ENCODE measurements around the gene DCTD. TPM values are rescaled to one million over a fixed set of nuclear protein-coding genes. Genes with fewer than 3 reads are reported as not detected.
A peak's percentile ranks its signal among the peaks of the same experiment; 100 is the strongest.

The DCTD gene
- total RNA-seq, 2 donors from 2014 or later: 41.8 to 65.8 TPM

DNA sequence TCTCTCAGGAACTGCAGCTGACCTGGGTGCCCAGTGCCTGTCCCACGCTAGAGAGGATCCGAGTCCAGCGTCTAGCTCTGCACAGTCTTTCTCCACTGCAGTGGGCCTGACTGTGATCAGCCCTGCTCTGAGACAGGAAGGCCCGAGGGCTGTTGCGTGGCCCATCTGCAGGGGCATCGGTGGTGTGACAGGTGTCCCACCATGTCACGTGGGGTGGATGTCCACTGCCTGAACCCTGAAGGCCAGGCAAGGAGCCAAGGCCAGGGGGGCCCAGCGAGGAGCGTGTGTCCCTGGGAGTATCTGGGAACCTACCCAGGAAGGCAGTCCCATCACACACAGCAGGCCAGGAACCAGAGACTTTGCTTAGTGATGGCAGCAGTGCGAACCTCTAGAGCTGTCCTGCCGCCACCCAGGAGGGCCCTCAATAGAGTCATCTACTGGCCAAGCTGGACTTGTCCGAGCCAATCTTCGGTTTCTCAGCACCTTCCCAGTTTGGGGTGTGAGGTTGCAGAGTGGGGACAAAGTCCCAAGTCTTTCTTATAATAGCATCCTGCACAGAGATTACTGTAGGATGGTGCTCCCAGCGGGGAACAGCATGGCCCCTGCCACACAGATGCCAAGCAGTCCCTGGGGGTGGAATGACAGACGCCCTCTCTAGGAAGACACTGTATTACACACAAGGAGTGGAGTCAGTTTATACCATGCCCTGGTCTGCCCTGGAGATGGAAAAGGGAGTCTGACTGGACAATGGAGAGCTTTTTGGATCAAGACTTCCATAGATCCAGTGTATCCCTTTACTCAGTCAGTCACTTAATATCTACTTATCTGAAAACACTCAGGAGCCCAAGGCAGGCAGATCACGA lies 38.3 kb downstream of the DCTD start:
- ATAC-seq: no peak
- DNase-seq: no peak
- intact Hi-C loops (cut with DNase I, micrococcal nuclease): no loop called here

DNA sequence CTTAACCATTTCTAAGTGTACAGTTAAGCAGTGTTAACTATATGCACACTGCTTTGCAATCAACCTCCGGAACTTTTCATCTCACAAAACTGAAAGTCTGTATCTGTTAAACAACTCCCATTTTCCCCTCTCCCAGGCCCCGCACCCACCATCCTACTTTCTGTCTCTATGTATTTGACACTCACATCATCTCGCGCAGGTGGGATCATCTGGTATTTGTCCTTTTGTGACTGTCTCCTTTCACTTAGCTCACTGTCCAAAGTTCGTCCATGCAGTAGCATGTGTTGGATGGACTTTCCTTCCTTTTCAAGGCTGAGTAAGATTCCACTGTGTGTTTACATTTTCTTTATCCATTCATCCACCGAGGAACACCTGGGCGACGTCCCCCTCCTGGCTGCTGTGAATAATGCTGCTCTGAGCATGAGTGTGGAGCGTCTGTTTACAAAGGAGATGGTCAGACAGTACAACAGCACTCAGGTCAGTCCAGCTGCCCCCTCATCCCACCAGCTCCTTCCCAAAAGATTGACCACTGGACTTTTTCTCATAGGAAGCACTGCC lies 39.8 kb downstream of the DCTD start:
- ATAC-seq (no peak), DNase-seq (no peak)
- intact Hi-C loops (cut with DNase I, micrococcal nuclease): no loop called here

DNA sequence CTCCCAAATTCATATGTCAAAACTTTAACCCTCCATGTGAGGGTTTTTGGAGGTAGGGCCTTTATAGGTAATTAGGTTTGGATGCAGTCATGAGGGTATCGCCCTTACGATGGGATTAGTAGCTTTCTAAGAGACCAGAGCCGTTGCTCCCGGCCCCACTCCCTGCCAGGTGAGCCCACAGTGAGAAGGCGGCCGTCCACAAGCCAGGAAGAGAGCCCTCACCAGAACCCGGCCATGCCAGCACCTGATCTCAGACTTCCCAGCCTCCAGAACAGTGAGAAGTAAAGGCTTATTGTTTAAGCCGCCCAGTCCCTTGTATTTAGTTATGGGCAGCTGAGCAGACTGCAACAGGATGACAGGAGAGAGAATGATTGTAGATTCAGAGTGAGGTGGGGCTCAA lies 40.8 kb downstream of the DCTD start:
- no peak for ATAC-seq
- DNase-seq: no peak
- intact Hi-C loops (cut with DNase I, micrococcal nuclease): no loop called here

DNA sequence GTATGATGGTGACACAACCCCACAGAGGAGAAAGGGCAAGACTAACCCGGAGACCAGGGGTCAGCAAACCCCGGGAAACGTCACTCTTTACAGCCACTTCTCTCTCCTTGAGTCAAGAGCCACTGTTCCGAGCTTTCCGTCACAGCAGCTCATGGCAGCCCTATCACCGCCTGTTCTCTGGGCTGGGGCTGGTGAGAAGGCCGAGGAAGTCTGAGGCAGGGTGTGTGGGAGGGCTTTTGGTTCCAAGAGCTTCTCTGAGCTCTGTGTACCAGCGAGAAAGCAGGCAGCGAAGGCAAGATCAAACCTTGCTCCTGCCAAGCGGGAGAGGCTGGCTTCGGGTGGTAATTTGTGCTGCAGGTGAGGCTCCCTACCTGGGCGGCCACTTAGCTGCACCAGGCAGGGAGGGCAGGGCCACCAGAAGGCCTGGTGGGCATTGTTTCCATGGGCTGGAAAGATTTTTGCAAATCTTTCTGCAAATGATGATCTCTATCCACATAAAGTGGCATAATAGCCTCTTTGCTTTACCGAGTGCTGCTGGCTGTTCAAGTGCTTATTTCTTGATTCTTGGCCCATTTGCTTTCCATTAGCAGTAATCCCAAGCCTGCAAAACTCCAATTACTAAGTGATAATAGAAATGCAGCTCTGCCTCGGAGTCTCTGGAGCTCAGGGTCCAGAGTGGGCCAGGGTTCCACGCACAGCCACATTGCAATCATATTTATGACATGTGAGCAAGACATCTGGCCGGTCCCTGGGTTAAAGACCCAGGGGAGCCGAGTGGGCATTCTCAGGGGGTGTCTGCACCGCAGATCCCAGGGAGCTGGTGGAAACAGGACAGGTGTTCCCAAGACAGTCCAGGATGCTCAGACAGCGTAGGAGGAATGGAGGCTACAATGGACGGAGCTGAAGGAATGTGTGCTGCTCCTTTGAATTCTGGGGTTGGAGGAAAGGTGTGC lies 41.5 kb downstream of the DCTD start:
- DNase-seq (no peak), ATAC-seq (no peak)

DNA sequence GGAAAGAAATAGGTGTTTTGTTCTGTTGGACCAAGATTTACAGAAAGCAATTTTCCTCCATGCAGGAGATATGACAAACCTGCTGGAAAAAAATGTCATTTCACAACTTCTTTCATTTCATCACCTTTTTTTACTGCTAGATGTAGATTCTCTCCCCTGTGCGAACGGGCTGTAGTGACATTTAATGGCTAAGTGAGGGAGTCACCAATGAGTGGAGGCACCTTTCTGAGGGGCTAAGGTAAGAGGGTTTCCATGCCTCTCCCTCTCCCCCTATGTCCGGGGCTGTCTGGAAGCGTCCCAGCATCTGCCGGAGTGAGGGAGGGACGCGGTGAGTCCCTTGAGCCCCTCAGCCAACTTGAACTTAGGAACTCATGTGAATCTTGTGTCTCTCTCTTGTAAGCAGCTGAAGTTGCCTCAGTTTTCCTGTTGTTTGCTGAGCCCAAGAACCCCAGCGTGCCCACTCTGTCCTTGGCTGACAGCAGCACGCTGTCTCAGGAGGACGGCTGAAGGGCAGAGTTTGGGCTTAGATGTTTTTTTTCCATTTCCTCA lies 42.3 kb downstream of the DCTD start:
- no peak for ATAC-seq
- no peak for DNase-seq
- intact Hi-C loops (cut with DNase I, micrococcal nuclease): no loop called here

More for the DNA sequence above, 41.5 kb downstream of the DCTD start:
- intact Hi-C loops (cut with DNase I, micrococcal nuclease): no loop called here

DNA sequence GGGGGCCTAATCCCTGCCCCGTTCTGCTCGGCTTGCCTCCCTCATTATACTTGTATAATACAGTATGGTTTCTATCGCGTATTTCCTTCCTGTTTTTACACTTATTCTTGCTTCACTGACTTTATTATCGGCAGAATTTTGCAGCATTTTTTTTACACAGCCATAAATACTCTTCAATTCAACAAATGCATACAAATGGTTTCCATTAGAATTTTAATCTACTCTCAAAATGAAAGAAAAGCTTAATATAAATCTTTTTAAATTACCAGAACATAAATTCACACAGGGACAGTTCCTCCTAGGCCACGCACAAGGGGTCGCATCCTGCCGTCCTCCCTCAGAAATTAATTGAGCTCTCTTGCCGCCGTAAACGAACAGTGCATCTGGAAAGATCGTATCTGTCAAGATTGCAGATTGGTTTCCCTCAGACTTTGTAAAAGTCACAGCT lies 42.9 kb downstream of the DCTD start:
- DNase-seq (no peak), ATAC-seq (no peak)
- intact Hi-C loops (cut with DNase I, micrococcal nuclease): no loop called here

DNA sequence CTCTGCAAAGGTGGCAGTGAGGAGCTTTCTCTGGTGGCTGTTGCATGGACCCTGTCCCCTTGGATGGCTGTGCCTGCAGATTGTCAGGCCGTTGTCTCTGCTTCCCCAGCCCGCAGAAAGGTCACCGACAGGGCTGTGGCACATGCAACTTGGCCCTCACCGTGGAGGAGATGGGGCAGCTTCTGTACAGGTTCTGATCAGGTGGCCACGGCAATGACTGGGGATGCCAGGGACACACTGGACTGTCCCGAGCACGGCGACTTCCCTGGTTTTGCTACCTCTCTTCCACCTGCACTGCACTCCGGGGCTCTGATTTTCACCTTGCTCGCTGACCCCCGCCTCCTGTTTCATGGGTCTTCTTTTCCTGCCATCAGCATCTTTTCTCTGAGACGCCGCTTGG lies 43.5 kb downstream of the DCTD start:
- no peak for DNase-seq
- ATAC-seq: no peak
- intact Hi-C loops (cut with DNase I, micrococcal nuclease): no loop called here

DNA sequence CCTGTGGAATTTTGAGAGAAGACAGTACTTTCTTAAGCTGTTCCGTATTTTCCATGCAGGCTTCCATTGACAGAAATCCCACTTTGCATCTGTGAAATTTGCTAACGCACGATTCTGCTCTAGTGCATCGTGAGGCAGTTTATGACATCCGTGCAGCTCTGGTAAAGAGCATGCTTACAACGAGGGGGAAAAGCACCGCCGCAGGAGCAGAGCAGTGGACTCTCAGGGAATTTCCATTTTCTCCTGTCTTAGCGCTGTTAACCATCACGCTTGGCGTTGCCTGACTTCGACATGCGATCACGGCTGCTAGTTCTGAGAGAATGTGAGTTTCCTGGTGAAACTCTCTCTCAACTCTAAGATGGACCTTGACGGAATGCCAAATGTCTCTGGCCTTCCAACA lies 43.9 kb downstream of the DCTD start:
- no peak for ATAC-seq
- DNase-seq: no peak
- intact Hi-C loops (cut with DNase I, micrococcal nuclease): no loop called here

DNA sequence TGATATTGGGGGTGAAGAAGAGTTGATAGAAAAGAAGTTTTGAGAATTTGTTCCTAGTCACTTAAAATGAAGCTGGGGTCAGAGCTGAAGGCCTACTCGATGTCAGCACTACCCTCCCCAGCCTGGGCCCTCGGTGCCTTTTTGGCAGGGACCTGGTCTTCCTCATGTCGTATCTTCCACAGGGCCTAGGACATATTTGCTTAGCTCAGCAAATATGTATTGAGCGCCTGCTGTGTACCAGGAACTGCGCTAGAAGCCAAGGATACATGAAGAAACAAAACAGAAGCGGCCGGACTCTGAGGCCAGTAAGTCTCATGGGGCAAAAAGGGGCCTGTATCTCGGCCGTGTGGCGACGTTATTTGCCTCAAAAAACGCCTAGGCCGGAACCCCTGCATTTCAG lies 44.3 kb downstream of the DCTD start:
- ATAC-seq: no peak
- no peak for DNase-seq
- intact Hi-C loops (cut with DNase I, micrococcal nuclease): no loop called here

DNA sequence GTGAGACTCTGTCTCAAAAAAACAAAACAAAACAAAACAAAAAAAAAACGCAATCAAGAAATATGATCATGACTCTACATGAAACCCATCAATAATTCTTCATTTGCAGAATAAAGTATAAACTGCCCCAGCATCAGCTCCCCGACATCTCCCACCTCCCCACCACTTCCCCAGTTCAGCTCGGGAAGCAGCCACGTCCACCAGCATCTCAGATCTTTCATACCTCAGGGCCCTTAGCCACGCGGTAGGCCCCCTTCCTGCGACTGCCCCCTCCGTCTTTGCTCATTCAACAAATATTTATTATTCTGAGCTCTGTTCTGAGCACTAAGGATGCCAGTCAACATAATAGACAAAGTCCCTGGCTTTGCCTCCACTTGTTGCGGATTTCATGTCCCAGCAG lies 45.6 kb downstream of the DCTD start:
- ATAC-seq (no peak), DNase-seq (no peak)
- intact Hi-C loops (cut with DNase I, micrococcal nuclease): no loop called here

DNA sequence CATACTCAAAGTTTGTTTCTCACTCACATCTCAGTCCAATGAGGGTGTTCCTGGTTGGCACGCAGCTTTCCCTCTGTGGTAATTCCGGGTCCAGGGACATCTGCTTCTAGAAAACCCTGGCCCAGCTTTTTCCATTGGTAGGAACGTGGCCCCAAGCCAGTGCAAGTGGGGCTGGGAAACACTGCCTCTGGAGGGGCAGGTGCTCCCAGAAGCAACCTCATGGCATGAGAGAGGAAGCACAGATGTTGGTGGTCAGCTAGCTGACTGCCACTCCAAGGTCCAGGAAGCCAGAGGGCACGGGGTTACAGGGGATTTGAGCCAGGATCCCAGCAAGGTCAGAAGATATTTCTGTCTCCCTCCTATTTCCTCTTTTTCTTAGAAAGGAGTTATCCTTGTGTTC lies 47.5 kb downstream of the DCTD start:
- DNase-seq (no peak), ATAC-seq (no peak)
- intact Hi-C loops (cut with DNase I, micrococcal nuclease): no loop called here

DNA sequence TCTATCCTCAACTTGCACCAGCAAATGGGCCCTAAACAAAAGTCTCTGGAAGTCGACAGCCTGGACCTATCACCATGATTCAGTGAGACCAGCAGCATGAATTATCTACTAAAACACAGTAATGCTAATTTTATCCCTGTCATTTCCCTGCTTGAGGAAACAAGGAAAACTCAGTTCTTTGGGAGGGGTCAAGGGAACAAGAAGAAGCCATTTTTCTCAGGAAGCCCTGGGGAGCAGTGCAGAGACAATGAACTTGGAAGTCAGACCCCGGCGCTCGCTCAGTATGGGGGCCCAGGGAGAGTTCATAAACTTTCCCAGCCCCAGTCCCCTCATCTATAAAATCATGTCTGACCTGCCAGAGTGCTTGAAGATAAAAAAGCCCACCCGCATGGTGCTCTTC lies 50.4 kb downstream of the DCTD start:
- intact Hi-C loops (cut with DNase I, micrococcal nuclease): no loop called here
- no peak for ATAC-seq

DNA sequence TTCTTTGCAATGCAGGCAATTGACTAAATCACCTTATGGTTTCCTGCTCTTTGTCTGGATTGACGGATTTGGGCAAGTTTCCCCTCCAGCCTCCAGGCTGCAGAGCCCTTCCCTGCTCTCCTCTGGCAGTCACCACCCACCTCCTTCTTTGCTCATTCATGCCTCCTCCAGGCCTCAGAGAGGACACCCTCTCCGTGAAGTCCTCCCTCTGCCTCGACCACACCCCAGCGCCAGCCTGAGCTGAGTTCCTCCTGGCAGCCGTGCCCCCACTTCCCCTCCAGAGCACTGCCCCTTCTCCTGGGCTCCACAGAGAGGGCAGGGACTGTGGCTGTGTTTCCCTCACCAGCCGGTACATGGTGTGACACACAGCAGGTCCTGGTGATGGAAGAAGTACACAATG lies 53.7 kb downstream of the DCTD start:
- DNase-seq: no peak
- ATAC-seq: no peak
- intact Hi-C loops (cut with DNase I, micrococcal nuclease): no loop called here

More for the DNA sequence above, 50.4 kb downstream of the DCTD start:
- no peak for DNase-seq

DNA sequence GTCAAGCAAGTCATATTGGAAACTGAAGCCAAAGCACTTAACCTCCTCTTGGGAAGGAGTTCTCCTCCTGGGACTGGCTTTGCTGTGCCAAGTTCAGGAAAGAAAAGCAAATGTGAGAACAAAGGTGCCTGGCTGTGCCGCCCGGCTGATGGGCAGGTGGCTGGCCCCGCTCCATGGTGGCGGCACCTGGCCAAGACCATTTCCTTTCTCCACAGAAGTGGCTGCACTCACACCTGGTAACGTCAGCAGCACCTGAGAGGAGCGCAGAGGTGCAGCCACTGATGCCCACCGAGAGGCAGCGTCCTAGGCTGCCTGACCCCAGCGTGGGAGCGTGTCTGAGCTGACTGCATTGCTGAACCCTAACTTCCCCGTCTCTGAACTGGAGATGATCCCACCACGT lies 54.3 kb downstream of the DCTD start:
- DNase-seq: peak in 1 of 2 donors; percentile 39
- ATAC-seq: peak; percentile 89
- intact Hi-C loops (cut with DNase I, micrococcal nuclease): no loop called here

DNA sequence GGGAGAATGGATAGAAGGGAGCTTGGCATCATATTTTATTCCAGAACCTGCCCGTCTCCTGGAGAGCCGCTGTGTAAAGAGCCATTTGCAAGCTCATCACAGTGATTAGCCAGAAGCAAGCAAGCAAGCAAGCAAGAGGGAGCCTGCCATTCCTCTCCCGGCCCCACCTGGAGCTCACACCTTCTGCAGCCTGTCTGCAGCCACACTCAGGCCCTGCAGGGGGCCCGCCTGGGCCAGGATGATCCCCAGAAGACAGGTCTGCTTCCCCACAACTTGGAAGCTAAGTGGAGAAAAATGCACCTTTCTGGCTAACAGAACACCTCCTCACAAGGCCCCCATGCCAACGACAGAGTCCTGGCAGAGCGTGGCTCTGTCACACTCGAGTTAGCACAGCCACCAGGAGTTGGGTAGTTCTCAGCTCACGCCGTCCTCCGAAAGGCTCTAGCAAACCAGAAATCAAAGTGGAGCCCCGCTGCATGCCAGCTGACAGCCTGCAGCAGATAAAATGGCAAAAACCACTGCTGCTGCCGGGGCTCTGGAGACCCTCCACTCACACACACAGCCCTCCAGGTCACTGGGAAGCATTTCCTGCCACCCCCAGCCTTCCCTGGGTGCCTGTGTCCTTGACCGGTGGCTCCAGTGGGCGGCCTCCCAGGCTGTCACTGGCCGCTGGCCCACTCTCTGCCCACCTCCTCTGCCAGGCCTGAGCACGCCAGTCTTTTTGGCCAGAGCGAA lies 54.9 kb downstream of the DCTD start:
- ATAC-seq: no peak
- no peak for DNase-seq
- intact Hi-C loops (cut with DNase I, micrococcal nuclease): no loop called here

DNA sequence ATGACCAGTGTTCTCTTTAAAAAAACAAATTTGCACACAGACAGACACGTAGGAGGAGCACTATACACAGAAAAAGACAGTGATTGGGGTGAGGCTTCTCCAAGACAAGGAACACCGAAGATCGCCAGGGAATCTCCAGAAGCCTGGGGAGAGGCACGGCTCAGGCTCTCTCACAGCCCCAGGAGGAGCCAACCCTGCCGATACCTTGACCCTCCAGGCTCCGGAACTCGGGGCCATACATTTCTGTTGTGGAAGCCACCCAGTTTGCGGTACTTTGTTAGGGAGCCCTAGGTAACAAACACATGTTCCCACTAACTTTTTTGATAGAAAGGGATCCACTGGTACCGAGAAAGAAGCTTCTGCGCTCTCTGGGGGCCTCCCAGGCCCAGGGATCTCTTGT lies 55.8 kb downstream of the DCTD start:
- intact Hi-C loops (cut with DNase I, micrococcal nuclease): no loop called here
- no peak for ATAC-seq
- no peak for DNase-seq

DNA sequence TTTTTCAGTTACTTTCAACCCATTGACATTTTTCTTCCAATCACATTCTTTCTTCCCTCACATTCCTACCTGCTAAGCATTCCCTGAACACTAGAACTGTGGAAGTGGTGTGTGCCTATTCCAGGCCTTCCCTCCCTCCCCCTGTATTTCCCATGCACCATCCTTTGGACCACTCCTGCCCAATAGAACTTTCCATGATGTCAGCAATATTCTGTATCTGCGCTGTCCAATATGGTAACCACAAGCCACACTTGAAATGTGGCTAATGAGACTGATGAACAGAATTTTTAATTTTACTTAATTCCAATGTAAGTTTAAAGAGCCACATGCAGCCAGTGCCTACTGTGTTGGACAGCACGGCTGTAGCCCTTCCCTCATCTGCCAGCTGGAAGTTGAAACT lies 57.5 kb downstream of the DCTD start:
- DNase-seq (no peak), ATAC-seq (no peak)
- intact Hi-C loops (cut with DNase I, micrococcal nuclease): no loop called here

DNA sequence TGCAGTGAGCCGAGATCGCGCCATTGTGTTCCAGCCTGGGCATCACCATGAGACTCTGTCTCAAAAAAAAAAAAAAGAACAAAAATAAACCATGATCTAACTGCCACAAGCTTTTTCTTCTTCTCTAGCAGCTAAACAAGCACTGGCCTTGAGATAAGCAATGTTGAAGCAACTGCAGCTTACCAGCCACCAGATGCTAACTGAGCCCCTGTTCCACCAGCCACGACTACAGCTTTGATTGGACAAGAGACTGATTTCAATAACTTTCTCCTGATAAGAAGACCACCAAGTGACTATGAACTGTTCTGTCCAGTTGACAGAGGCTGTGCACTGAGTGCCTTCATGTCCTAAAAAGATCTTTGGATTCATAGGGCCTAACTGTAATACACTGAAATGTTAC lies 58.5 kb downstream of the DCTD start:
- DNase-seq (no peak), ATAC-seq (no peak)
- intact Hi-C loops (cut with DNase I, micrococcal nuclease): no loop called here

DNA sequence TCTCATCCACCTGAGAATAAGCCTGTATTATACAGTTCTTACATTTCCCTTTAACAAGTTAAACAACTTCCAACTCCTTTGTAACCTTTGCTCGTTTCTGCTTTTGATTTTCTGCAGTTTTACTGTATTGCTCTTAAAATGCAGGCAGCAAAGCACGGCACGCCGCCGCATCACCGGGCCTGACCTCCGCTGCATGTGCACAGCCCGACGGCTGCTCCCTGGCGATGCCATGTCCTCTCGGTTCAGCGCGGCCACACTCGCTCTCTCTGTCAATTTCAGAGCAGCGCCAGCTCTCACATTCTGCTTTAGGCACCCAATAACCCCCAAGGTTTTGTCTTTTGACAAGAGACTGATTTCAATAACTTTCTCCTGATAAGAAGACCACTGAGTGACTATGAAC lies 60.3 kb downstream of the DCTD start:
- intact Hi-C loops (cut with DNase I, micrococcal nuclease): no loop called here
- ATAC-seq (no peak), DNase-seq (no peak)
